Karpas-422 (cell line): Measurements from ENCODE around the gene MAB21L3. TPM values are rescaled to one million over a fixed set of nuclear protein-coding genes. Genes with fewer than 3 reads are reported as not detected.

ENCODE experiments used
- DNase-seq: peaks from one replicate; pipeline ENCODE4 v3.0.0-alpha.2; 2015
- H2AFZ ChIP-seq: fragments of 200-600 bp; sonication (generic); 2 replicates; pipeline ENCODE4 v1.6.1; 2014; ENCODE audit warnings: antibody characterized with exemption, low read length, mixed read lengths
- H3K27ac ChIP-seq: fragments of 200-600 bp; sonication (generic); 2 replicates; pipeline ENCODE4 v1.5.1; 2014; ENCODE audit warnings: mild to moderate bottlenecking, low read length, moderate library complexity
- H3K27me3 ChIP-seq: fragments of 200-600 bp; sonication (generic); 2 replicates; pipeline ENCODE4 v1.6.1; 2014; ENCODE audit warnings: low read length, mixed read lengths
- H3K36me3 ChIP-seq: fragments of 200-600 bp; sonication (generic); 2 replicates; pipeline ENCODE4 v1.6.1; 2014; ENCODE audit warnings: low read length, mixed read lengths; ENCODE audit not compliant: insufficient read depth
- H3K4me1 ChIP-seq: fragments of 200-600 bp; sonication (generic); 2 replicates; pipeline ENCODE4 v1.6.1; 2014; ENCODE audit warnings: mild to moderate bottlenecking, low read length, mixed read lengths
- H3K4me2 ChIP-seq: fragments of 200-600 bp; sonication (generic); 2 replicates; pipeline ENCODE4 v1.6.1; 2014; ENCODE audit warnings: low read length, low read depth, mild to moderate bottlenecking; ENCODE audit not compliant: poor library complexity, severe bottlenecking
- H3K4me3 ChIP-seq: fragments of 200-600 bp; sonication (generic); 2 replicates; pipeline ENCODE4 v1.5.1; 2014; ENCODE audit warnings: mild to moderate bottlenecking, antibody characterized with exemption, low read length, mixed read lengths
- H3K79me2 ChIP-seq: fragments of 200-600 bp; sonication (generic); 2 replicates; pipeline ENCODE4 v1.6.1; 2014; ENCODE audit warnings: mild to moderate bottlenecking, low read length, mixed read lengths
- H3K9ac ChIP-seq: fragments of 200-600 bp; sonication (generic); 2 replicates; pipeline ENCODE4 v1.6.0; 2014; ENCODE audit warnings: low read length
- H3K9me2 ChIP-seq: fragments of 200-600 bp; sonication (generic), shearing (Covaris generic); replicated peaks from 2 replicates; pipeline ENCODE4 v1.6.0; 2014; ENCODE audit warnings: mild to moderate bottlenecking, low read length, moderate library complexity; ENCODE audit not compliant: insufficient read depth
- H3K9me3 ChIP-seq: fragments of 300-700, 200-600 bp; sonication (generic); 2 replicates; pipeline ENCODE4 v1.6.1; 2014; ENCODE audit warnings: low read length, mixed read lengths
- H4K20me1 ChIP-seq: fragments of 200-600 bp; sonication (generic); 2 replicates; pipeline ENCODE4 v1.6.1; 2014; ENCODE audit warnings: mild to moderate bottlenecking, antibody characterized with exemption, low read length, low read depth; ENCODE audit not compliant: insufficient read depth
- total RNA-seq: library from RNA; depleted of rRNA; stranded (reverse); fragments of >200 nt; shearing (Covaris generic); gene quantifications from 2 replicates; pipeline ENCODE4 v1.2.3, GENCODE V29; 2014; ENCODE audit warnings: low replicate concordance

The MAB21L3 gene
- total RNA-seq, 1 experiment from 2014 or later = not detected

DNA sequence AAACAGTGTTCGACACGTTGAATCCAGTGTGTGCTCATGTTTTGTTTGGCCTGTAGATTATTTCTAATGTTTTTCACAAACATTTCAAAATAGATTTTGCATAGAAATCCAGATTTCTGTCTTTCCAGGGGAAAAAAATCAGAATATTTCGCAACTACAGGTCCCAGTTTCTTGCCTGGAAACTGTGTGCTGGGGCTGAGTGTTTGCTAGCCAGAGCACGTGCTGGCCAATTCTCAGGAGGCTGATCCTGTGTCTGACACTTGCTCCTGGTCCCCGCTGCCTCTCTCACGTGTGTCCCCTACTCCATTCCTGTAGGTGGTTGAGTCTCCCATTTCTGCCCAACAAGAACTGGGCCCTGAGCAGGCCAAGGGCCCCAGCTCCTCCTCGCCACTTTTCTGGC is 2.4 kb downstream of the MAB21L3 start:
- Histone ChIP-seq H3K9ac (no peak overlapping the region), H4K20me1 (no peaks in the 10 kb centered on the region), H3K4me3 (no peak overlapping the region), H3K27me3 (no peaks in the 10 kb centered on the region), H3K4me2 (no peak overlapping the region), H3K4me1 (peaks cover 14% of the 10 kb centered on the region), H3K9me3 (no peaks in the 10 kb centered on the region), H2AFZ (no peak overlapping the region), H3K36me3 (no peaks in the 10 kb centered on the region), H3K9me2 (no peaks in the 10 kb centered on the region), H3K27ac (no peak overlapping the region), H3K79me2 (no peaks in the 10 kb centered on the region)
- no peak for DNase-seq

GRCh38 chr1:116115476-116116439 is 4.6 kb downstream of the MAB21L3 start:
- H3K27ac ChIP-seq = no peak overlapping the region
- H3K36me3 ChIP-seq = no peaks in the 10 kb centered on the region
- H3K9me2 ChIP-seq = no peaks in the 10 kb centered on the region
- H3K9ac ChIP-seq = no peak overlapping the region
- no peaks in the 10 kb centered on the region for H4K20me1 ChIP-seq
- no peak overlapping the region for H3K4me3 ChIP-seq
- no peaks in the 10 kb centered on the region for H3K27me3 ChIP-seq
- no peak overlapping the region for H2AFZ ChIP-seq
- H3K79me2 ChIP-seq = no peaks in the 10 kb centered on the region
- H3K9me3 ChIP-seq = no peaks in the 10 kb centered on the region
- no peak overlapping the region for H3K4me2 ChIP-seq
- DNase-seq = no peak
- H3K4me1 ChIP-seq = peaks cover 14% of the 10 kb centered on the region

DNA sequence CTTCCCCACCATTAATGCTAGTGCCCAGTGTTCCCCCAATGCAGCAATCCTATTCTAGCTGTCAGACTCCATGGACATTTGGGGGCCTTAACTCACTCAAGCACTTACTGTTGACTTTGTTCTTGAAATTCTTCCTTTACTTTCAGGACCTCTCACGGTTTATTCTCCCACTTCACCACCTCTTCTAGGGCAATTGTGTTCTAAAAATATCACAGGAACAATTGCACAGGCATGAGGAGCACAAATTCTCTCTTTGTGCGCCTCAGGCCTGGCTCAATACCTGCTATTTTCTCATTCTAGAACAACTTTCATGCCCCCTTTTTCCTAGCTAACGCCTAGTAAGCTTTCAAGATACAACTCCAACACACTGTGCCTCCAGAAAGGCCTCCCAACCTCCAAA is 7.3 kb downstream of the MAB21L3 start:
- H2AFZ ChIP-seq = no peak overlapping the region
- no peak overlapping the region for H3K4me3 ChIP-seq
- H3K79me2 ChIP-seq = no peaks in the 10 kb centered on the region
- no peak overlapping the region for H3K4me2 ChIP-seq
- H3K36me3 ChIP-seq = no peaks in the 10 kb centered on the region
- H3K9me2 ChIP-seq = no peaks in the 10 kb centered on the region
- H3K27ac ChIP-seq = no peak overlapping the region
- no peaks in the 10 kb centered on the region for H3K27me3 ChIP-seq
- H3K9me3 ChIP-seq = no peaks in the 10 kb centered on the region
- no peaks in the 10 kb centered on the region for H4K20me1 ChIP-seq
- no peaks in the 10 kb centered on the region for H3K4me1 ChIP-seq
- no peak for DNase-seq
- no peak overlapping the region for H3K9ac ChIP-seq

DNA sequence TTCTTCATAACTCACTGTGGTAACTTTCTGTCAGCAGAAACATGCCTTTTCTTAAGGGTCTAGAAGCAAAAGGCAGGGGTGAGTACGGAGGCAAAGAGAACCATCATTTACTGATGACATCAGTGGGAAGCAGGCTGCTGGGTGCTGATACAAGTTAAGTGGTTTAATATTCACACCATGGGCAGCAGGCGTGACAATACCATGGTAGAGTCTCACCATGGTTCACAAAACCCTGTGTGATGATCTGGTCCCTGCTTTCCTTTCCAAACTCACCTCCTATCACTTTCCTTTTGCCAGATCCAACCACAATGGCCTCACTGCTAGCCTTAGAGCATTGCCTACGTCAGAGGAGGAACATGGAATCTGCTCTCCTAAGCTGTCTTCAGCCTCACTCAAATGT is 8.7 kb downstream of the MAB21L3 start:
- Histone ChIP-seq H4K20me1 (no peaks in the 10 kb centered on the region), H3K27ac (no peak overlapping the region), H3K4me2 (no peak overlapping the region), H3K9me3 (no peaks in the 10 kb centered on the region), H3K9me2 (no peaks in the 10 kb centered on the region), H2AFZ (no peak overlapping the region), H3K4me1 (no peaks in the 10 kb centered on the region), H3K9ac (no peak overlapping the region), H3K27me3 (no peaks in the 10 kb centered on the region), H3K36me3 (no peaks in the 10 kb centered on the region), H3K4me3 (no peak overlapping the region), H3K79me2 (no peaks in the 10 kb centered on the region)
- no peak for DNase-seq

GRCh38 chr1:116122955-116123757 is 12.0 kb downstream of the MAB21L3 start:
- no peaks in the 10 kb centered on the region for H3K9me3 ChIP-seq
- H3K27me3 ChIP-seq = no peaks in the 10 kb centered on the region
- DNase-seq = no peak
- no peak overlapping the region for H3K27ac ChIP-seq
- H4K20me1 ChIP-seq = no peaks in the 10 kb centered on the region
- no peaks in the 10 kb centered on the region for H3K79me2 ChIP-seq
- H3K36me3 ChIP-seq = no peaks in the 10 kb centered on the region
- no peaks in the 10 kb centered on the region for H3K9me2 ChIP-seq
- H3K4me2 ChIP-seq = no peak overlapping the region
- H3K4me3 ChIP-seq = no peak overlapping the region
- no peak overlapping the region for H2AFZ ChIP-seq
- H3K9ac ChIP-seq = no peak overlapping the region
- no peaks in the 10 kb centered on the region for H3K4me1 ChIP-seq

DNA sequence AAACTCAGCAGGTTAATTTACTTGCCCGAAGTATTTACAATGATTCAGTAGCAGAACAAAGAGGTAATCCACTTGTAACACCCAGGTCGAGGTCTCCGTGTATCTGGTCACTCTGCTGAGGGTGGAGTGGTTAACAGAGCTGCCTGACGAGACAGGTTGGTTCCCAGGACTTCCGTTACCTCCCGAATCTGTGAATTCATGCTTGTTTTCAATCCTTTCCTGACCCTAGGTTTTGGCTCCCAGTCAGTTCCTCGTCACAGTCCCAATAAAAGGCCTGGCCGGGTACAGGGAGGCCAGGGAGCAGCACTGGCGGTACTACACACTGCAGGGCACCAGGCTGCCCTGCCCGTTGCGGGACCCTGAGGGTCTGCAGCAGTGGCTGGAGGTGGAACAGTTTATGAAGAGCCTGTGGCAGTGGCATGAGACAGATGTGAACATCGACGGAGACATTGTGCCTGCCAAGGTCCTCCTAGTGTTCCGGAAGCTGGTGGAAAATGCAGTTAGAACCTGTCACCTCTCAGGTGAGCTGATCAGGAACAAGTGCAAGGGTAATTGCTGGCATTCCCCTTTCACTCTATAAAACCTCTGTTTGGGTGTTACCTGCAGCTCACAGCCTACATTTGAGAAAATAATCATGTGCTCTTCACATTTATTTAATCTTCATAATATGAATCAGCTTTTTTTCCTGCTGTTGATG is 12.8 kb downstream of the MAB21L3 start:
- Histone ChIP-seq H3K9me3 (no peaks in the 10 kb centered on the region), H3K9me2 (no peaks in the 10 kb centered on the region), H3K36me3 (no peaks in the 10 kb centered on the region), H3K4me3 (no peak overlapping the region), H3K27ac (no peak overlapping the region), H3K9ac (no peak overlapping the region), H3K4me1 (no peaks in the 10 kb centered on the region), H4K20me1 (no peaks in the 10 kb centered on the region), H3K4me2 (no peak overlapping the region), H3K79me2 (no peaks in the 10 kb centered on the region), H3K27me3 (no peaks in the 10 kb centered on the region), H2AFZ (no peak overlapping the region)
- DNase-seq = no peak

DNA sequence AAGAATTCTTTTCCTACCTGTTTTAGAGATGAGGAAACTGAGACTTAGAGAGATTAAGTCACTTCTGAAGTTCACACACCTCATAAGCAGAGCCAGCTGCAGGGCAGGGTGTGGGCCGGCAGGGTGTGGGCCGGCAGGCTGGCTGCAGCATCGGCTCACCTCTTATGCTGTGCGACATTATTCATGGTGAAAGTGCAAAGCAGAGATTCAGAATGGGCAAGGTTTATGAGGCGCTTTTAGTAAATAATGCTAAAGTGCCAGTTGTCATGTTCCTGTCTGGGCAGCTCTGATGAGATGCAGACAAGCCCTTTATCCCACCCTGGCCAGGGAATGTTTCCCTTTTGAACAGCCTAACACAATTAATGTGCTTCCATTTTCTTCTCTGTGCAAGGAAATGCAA is 14.6 kb downstream of the MAB21L3 start:
- no peaks in the 10 kb centered on the region for H3K9me3 ChIP-seq
- H3K4me2 ChIP-seq = no peak overlapping the region
- no peaks in the 10 kb centered on the region for H3K4me1 ChIP-seq
- no peaks in the 10 kb centered on the region for H3K36me3 ChIP-seq
- H3K9me2 ChIP-seq = no peaks in the 10 kb centered on the region
- H3K79me2 ChIP-seq = no peaks in the 10 kb centered on the region
- H3K27me3 ChIP-seq = no peaks in the 10 kb centered on the region
- H3K27ac ChIP-seq = no peak overlapping the region
- H4K20me1 ChIP-seq = no peaks in the 10 kb centered on the region
- no peak overlapping the region for H2AFZ ChIP-seq
- DNase-seq = no peak
- no peak overlapping the region for H3K4me3 ChIP-seq
- no peak overlapping the region for H3K9ac ChIP-seq

DNA sequence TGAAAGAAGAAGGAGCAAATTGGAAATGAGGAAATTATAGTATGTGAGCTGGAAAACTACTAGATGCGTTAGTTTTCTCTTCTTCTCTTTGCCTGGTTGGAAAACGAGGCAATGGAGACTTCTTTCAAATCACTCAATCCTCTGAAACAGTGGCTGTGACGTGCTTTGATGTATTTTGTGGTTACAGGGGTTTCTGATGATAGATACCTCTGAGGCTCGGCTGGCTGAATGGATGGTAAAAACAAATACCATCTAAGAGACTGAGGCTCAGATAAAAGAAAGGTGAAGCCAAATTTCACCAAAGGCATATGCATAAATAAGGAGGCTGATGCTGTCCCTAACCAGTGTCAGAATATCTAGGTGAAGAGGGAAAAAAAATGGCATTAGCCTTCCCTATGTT is 15.1 kb downstream of the MAB21L3 start:
- Histone ChIP-seq H3K9me3 (no peaks in the 10 kb centered on the region), H2AFZ (no peak overlapping the region), H3K79me2 (no peaks in the 10 kb centered on the region), H3K36me3 (no peaks in the 10 kb centered on the region), H3K4me2 (no peak overlapping the region), H3K9ac (no peak overlapping the region), H3K4me3 (no peak overlapping the region), H3K27me3 (no peaks in the 10 kb centered on the region), H3K27ac (no peak overlapping the region), H3K4me1 (no peaks in the 10 kb centered on the region), H4K20me1 (no peaks in the 10 kb centered on the region), H3K9me2 (no peaks in the 10 kb centered on the region)
- no peak for DNase-seq
